Measurements from ENCODE around the gene SLC26A11.
A peak's percentile ranks its signal among the peaks of the same experiment; 100 is the strongest.

The SLC26A11 gene

DNA sequence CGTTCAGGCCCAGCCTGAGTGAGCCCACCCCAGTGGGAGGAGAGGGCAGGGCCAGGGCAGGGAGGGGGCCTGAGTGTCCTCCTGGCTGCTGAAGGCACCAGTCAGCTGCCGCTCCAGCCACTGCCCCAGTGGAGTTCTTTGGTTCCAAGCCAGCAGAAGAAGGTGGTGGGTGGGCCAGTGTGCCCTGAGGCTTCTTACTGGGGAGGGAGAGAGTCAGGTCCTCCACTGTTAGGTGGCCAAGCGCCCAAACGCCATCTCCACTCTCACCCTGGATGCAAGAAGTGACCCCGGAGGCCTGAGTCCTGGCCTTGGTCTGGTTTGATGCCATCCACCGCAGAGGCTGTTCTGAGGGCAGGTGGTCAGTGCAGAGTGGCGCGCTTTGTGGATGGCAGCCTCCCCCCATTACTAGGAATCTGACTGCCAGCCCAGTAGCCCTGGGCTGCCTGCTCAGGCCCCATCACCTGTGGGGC, 42.6 kb downstream of the SLC26A11 start:
- TF ChIP-seq, protein P1, sequence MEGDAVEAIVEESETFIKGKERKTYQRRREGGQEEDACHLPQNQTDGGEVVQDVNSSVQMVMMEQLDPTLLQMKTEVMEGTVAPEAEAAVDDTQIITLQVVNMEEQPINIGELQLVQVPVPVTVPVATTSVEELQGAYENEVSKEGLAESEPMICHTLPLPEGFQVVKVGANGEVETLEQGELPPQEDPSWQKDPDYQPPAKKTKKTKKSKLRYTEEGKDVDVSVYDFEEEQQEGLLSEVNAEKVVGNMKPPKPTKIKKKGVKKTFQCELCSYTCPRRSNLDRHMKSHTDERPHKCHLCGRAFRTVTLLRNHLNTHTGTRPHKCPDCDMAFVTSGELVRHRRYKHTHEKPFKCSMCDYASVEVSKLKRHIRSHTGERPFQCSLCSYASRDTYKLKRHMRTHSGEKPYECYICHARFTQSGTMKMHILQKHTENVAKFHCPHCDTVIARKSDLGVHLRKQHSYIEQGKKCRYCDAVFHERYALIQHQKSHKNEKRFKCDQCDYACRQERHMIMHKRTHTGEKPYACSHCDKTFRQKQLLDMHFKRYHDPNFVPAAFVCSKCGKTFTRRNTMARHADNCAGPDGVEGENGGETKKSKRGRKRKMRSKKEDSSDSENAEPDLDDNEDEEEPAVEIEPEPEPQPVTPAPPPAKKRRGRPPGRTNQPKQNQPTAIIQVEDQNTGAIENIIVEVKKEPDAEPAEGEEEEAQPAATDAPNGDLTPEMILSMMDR (IDR thresholded peaks at IDR 0.05; ENCODE audit: low read depth, low read length): no peak
- peak overlapping the region; percentile 36; the same call in 1 of the 2 replicates for H3K4me3 ChIP-seq (ENCODE audit: low read depth, low read length)
- H3K36me3 ChIP-seq: no peaks in the 10 kb centered on the region
- peaks cover 16% of the 10 kb centered on the region for H3K4me1 ChIP-seq
- H3K9me3 ChIP-seq: no peaks in the 10 kb centered on the region
- no peak for DNase-seq
- no peaks in the 10 kb centered on the region for H3K27me3 ChIP-seq

DNA sequence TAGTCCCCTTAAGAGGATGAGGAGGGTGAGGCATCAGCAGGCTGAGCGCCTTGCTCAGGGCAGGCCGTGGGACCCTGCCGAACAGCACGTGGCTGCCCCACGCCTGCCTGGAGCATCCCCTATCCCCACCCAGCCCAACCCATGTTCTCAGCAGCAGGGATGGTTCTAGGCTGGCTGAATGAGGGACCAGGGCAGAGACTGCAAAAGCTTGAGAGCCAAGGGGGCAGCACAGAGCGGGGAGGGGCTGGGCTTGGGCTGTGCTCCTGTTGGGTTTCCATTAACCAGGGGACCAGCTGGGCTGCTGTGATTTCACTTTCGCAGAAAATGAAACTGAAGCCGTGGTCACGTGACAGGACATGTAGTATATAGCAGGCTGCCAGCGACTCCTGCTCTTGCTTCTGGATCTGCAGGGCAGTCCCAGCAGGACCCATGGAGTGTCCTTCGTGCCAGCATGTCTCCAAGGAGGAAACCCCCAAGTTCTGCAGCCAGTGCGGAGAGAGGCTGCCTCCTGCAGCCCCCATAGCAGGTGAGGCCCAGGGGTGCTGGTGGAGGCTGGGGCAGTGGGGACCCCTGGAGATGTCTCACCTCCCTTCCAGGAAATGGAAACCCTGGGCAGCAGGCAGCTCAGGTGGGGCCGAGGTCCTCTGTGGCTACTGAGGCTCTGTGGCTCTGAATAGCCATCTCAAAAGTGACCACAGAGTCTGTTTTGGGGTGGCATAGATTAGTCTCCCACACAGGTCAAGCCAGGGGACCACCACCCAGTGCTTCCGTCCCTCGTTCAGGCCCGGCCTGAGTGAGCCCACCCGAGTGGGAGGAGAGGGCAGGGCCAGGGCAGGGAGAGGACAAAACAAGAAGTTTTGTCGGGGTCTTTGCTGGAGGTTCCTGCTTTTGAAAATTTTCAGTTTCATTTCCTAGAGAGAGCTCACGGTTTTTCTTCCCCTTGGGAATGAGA, 43.3 kb downstream of the SLC26A11 start:
- Histone ChIP-seq H3K4me3 (ENCODE audit: low read depth, low read length) (peak overlapping the region; percentile 36), H3K36me3 (no peaks in the 10 kb centered on the region), H3K4me1 (peaks cover 16% of the 10 kb centered on the region), H3K27me3 (no peaks in the 10 kb centered on the region), H3K9me3 (no peaks in the 10 kb centered on the region)
- peak; percentile 91 for DNase-seq
- TF ChIP-seq, protein P1 (IDR thresholded peaks at IDR 0.05; ENCODE audit: low read depth, low read length): peak; percentile 33

DNA sequence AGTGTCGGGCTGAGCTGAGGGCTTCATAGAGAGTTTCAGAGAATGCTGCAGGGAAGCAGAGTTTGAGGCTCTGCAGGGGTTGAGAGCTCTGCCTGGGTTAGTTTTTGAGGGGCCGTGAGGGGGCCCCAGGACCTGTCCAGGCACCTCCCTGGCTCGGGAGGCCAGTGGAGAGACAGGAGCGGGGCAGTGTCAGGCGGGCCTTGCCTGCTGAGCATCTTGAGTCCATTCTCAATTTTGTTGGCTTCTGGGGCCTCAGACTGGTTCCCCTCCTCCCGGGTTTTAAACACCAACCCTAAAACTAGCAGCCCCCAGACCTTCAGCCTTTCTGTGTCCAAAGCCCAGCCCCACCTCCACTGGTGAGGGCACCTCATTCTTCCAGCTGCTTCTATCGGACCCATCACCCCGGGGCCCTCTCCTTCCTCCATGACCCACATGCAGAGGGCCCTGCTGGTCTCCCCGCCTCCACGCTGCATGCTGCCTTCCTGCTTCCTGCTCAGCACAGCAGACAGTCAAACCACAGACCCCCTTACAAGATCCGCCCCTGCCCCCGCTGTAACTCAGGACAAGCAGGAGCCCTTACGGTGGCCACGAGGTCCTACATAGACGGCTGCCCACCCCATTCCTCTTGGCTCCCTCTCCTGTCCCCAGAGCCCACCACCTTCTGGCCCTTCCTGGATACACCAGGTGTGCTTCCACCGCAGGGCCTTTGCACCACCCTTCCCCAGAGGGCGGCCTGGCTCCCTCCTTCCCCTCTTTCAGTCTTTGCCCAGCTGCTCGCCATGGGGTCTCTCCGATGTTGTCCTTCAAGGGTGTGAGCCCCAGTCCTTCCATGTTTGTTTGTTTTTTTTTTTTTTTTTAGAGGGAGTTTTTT, 44.2 kb downstream of the SLC26A11 start:
- TF ChIP-seq, protein P1 (IDR thresholded peaks at IDR 0.05; ENCODE audit: low read depth, low read length): no peak
- Histone ChIP-seq H3K36me3 (no peaks in the 10 kb centered on the region), H3K9me3 (no peaks in the 10 kb centered on the region), H3K4me3 (ENCODE audit: low read depth, low read length) (no peak overlapping the region), H3K4me1 (peaks cover 16% of the 10 kb centered on the region), H3K27me3 (no peaks in the 10 kb centered on the region)
- DNase-seq: no peak

DNA sequence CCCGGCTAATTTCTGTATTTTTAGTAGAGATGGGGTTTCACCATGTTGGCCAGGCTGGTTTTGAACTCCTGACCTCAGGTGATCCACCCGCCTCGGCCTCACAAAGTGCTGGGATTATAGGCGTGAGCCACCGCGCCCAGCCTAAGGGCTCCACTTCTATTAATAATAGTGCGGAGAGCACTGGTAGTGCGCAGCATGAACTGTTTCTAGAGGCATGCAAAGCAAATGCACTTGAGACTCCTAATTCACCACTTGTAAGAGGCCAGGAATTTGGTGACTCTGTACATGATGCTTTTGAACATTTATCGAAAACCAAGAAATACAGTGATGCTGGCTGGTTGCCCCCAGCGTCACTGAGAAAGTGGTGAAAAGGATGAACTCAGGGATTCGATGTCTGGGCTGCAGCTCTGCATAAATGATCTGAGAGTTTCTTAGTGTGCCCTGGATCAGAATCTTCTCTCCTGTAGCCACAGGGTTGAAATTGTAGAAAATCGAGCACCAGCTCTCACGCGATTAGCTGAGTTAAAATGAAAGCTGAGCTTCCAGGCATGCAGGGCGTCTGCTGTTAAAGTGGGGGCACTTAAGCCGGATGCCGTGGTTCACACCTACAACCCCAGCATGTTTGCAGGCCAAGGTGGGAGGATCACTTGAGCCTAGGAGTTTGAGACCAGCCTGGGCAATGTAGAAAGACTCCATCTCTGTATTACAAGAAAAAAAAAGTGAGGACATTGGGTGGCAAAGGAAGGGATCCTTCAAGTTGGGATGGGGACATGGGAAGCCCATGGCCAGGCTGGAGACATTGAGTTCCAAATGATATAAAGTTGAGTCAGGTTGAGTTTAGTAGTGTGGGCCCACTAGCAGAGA, 45.2 kb downstream of the SLC26A11 start:
- H3K4me3 ChIP-seq (ENCODE audit: low read depth, low read length): no peak overlapping the region
- no peaks in the 10 kb centered on the region for H3K36me3 ChIP-seq
- DNase-seq: no peak
- no peaks in the 10 kb centered on the region for H3K9me3 ChIP-seq
- TF ChIP-seq, protein P1 (IDR thresholded peaks at IDR 0.05; ENCODE audit: low read depth, low read length): no peak
- no peaks in the 10 kb centered on the region for H3K27me3 ChIP-seq
- H3K4me1 ChIP-seq: peaks cover 13% of the 10 kb centered on the region

DNA sequence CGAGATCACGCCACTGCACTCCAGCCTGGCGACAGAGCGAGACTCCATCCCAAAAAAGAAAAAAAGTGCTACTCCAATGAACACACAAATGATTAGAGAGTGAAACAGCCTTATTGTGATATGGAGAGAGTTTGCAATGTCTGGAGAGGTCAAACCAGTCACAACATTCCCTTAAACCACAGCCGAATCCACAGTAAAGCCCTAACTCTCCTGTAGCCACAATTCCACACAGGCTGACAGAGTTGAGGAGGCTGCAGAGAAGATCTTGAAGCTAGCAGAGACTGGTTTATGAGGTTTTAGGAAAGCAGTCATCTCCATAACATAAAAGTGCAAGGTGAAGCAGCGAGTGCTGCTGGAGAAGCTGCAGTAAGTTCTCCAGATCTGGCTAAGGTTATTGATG, 47.2 kb downstream of the SLC26A11 start:
- H3K27me3 ChIP-seq: no peaks in the 10 kb centered on the region
- TF ChIP-seq, protein P1 (IDR thresholded peaks at IDR 0.05; ENCODE audit: low read depth, low read length): no peak
- no peak for DNase-seq
- H3K4me1 ChIP-seq: peaks cover 12% of the 10 kb centered on the region
- H3K4me3 ChIP-seq (ENCODE audit: low read depth, low read length): no peak overlapping the region
- H3K36me3 ChIP-seq: no peaks in the 10 kb centered on the region
- H3K9me3 ChIP-seq: no peaks in the 10 kb centered on the region

All from BE2C (cell line).